Tibial nerve (tissue), 4 donors: ENCODE results near the gene PROB1. TPM values are rescaled to one million over a fixed set of nuclear protein-coding genes. Genes with fewer than 3 reads are reported as not detected.
A peak's percentile ranks its signal among the peaks of the same experiment; 100 is the strongest.

Experiments used
- DNase-seq, 2 donors: peaks; one replicate each; pipeline ENCODE4 v3.0.0-alpha.2; 2019; ENCODE audit warnings: low spot score in 2 of 2
- H3K27ac ChIP-seq, 4 donors: fragments of 200-600 bp; sonication (generic) in 3 of 4; one replicate each; pipeline ENCODE4 v1.5.1; 2017 to 2019; ENCODE audit warnings: mild to moderate bottlenecking in 1 of 4
- H3K27me3 ChIP-seq, 2 donors: fragments of 200-600 bp; sonication (generic) in 1 of 2; one replicate each; pipeline versions ENCODE4 v1.5.1 to v1.6.0; 2017 to 2019
- H3K36me3 ChIP-seq, 3 donors: fragments of 200-600 bp; sonication (generic); one replicate each; pipeline ENCODE4 v1.5.1; 2018 to 2019
- H3K4me1 ChIP-seq, 4 donors: fragments of 200-600 bp; sonication (generic) in 3 of 4; one replicate each; pipeline ENCODE4 v1.5.1; 2017 to 2019
- H3K4me3 ChIP-seq, 4 donors: fragments of 200-600 bp; sonication (generic) in 3 of 4; one replicate each; pipeline ENCODE4 v1.5.1; 2017 to 2019; ENCODE audit warnings: mild to moderate bottlenecking in 1 of 4, moderate library complexity in 1 of 4
- H3K9me3 ChIP-seq, 4 donors: fragments of 200-600 bp; sonication (generic) in 3 of 4; one replicate each; pipeline ENCODE4 v1.5.1; 2017 to 2019
- EP300 ChIP-seq, 2 donors: sonication (generic); formaldehyde crosslinking; IDR thresholded peaks; one replicate each; pipeline ENCODE4 v1.6.1; 2017; ENCODE audit warnings: antibody characterized with exemption in 2 of 2, mild to moderate bottlenecking in 1 of 2
- POLR2A ChIP-seq, 2 donors: fragments of 450-650 bp; IDR thresholded peaks; one replicate each; pipeline ENCODE4 v1.6.1; 2017; ENCODE audit warnings: antibody characterized with exemption in 2 of 2, mild to moderate bottlenecking in 2 of 2, moderate library complexity in 2 of 2
- WGBS, 2 donors: methylation state at CpG; one replicate each; pipeline ENCODE4 v1.1.5; 2018; 5-methylcytosine and 5-hydroxymethylcytosine counted together
- total RNA-seq, 4 donors: library from RNA; depleted of rRNA; stranded (reverse); fragments of >200 nt; gene quantifications; one replicate each; pipeline ENCODE4 v1.1.0, GENCODE V29; 2016
- TF ChIP-seq, protein P1 (sequence below), 5 experiments: fragments of 200-600 bp in 3 of 5; fragments of 450-650 bp in 2 of 5; sonication (generic) in 3 of 5; IDR thresholded peaks; one replicate each; pipeline ENCODE4 v1.5.1; 2016 to 2019; ENCODE audit warnings: antibody characterized with exemption in 5 of 5, mild to moderate bottlenecking in 3 of 5, moderate library complexity in 2 of 5

The PROB1 gene
- total RNA-seq, 4 donors from 2014 or later: 0.63 to 3.6 (median 1.3) TPM

DNA sequence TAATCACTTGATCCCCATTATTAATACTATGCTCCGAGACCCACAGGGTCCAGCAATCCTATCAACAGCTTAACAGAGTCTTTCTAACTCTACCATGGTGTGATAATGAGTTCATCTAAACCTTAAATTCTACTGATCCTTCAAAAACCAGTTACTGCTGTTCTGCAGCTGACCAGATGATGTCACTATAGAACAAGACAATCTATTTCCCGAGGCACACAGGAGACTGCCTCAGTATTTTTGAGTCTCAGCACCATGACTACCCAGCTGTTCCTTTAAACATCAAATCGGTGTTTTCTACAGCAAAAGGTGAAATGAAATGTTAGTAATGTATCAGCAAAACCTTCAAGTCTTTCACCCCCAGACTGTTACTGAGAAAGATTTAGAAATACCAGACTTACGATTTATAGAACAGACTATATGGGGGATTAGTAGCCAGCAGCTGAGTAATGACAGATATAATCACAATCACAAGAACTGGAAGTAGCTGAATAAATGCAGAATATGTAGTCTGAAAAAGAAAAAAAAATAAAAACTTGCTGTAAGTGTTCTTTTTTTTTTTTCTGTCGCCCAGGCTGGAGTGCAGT lies 27.5 kb upstream of the PROB1 start:
- DNase-seq: peak in 1 of 2 donors; percentile 89
- WGBS, 2 donors: 47% methylated on average over 5 of the region's 5 CpGs
- H3K27ac ChIP-seq: no peak overlapping the region
- TF ChIP-seq POLR2A (IDR thresholded peaks at IDR 0.05): no peak
- TF ChIP-seq, protein P1, sequence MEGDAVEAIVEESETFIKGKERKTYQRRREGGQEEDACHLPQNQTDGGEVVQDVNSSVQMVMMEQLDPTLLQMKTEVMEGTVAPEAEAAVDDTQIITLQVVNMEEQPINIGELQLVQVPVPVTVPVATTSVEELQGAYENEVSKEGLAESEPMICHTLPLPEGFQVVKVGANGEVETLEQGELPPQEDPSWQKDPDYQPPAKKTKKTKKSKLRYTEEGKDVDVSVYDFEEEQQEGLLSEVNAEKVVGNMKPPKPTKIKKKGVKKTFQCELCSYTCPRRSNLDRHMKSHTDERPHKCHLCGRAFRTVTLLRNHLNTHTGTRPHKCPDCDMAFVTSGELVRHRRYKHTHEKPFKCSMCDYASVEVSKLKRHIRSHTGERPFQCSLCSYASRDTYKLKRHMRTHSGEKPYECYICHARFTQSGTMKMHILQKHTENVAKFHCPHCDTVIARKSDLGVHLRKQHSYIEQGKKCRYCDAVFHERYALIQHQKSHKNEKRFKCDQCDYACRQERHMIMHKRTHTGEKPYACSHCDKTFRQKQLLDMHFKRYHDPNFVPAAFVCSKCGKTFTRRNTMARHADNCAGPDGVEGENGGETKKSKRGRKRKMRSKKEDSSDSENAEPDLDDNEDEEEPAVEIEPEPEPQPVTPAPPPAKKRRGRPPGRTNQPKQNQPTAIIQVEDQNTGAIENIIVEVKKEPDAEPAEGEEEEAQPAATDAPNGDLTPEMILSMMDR (IDR thresholded peaks at IDR 0.05): peak; percentile 61 to 83 (median 71)
- peaks cover 0 to 87% (median 0%) of the 10 kb centered on the region in 3 donors for H3K36me3 ChIP-seq
- H3K9me3 ChIP-seq: no peaks in the 10 kb centered on the region
- H3K4me1 ChIP-seq: peaks cover 0 to 14% (median 1%) of the 10 kb centered on the region in 4 donors
- H3K4me3 ChIP-seq: no peak overlapping the region
- H3K27me3 ChIP-seq: no peaks in the 10 kb centered on the region

DNA sequence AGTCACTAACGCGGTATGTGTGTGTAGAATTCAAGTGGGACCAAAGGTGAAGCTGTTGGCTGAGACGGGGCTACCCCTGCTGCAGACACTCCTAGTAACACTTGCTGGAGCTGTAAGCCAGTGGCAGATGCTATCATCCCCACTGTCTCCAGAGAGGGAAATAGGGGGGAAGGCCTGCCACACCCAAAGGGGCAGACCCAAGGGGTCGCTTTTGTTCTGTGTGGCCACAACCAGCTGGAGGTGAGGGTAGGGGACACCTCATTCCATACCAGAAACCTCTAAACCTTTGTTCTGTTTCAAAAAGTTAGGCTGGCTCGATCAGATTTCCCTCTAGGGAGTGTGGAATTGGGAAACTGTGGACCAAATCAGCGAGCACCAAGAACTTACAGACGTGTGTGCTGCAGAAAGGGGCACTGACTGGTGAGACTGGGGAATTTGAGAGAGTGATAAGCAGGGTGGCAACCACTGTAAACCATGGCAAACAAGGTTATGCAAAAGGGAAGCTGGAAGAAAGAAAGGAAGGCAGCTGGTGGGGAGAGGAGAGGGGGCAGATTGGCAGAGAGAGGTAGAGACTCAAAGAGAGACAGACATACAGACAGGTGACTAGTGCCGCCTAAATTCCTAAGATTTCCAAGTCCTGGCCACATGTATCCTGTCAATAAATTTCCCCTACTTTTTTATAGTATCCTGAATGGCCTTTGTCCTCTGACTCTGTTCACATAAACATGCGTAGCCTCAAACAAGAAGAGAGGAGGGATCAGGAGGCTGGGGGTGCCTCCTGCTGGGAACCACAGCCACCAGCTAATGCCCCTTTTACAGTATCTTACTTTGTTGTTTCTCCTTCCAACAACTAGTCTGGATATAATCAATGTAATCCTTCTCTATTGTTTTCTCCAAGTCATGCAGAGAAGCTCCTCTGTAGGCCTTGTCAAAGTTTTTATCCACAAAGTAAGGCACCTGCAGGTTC lies 24.6 kb upstream of the PROB1 start:
- no peaks in the 10 kb centered on the region for H3K9me3 ChIP-seq
- 78 to 81% methylated on average over 9 of the region's 9 CpGs for WGBS, 2 donors
- DNase-seq: no peak
- peak overlapping the region in 2 of 4 donors; percentile 33 to 46 for H3K27ac ChIP-seq
- no peak overlapping the region for H3K4me3 ChIP-seq
- no peaks in the 10 kb centered on the region for H3K27me3 ChIP-seq
- peaks cover 0 to 63% (median 0%) of the 10 kb centered on the region in 3 donors for H3K36me3 ChIP-seq
- TF ChIP-seq EP300 (IDR thresholded peaks at IDR 0.05) (no peak), POLR2A (IDR thresholded peaks at IDR 0.05) (no peak)
- TF ChIP-seq, protein P1 (IDR thresholded peaks at IDR 0.05): no peak
- peaks cover 0 to 38% (median 12%) of the 10 kb centered on the region in 4 donors for H3K4me1 ChIP-seq

DNA sequence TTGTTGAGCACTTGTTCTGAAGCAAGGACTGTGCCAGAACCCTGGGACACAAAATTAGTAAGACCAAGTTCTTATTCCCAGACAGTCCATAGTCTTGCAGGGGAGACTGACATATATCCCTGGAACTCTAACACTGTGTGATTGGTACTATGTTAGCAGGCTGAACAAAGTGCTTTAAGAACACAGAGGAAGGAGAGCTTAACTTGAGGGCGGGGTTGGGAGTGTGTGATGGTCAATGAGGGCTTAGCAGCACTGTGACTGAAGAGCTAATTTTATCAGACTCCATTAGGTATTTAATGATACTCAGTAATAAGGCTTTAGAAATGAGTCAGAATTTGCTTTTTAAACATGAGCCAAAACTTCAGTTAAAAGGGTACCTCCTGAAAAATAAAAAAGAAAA lies 23.9 kb upstream of the PROB1 start:
- H3K9me3 ChIP-seq: no peaks in the 10 kb centered on the region
- H3K27ac ChIP-seq: peak overlapping the region in 2 of 4 donors; percentile 33 to 46
- no peak for DNase-seq
- no peak overlapping the region for H3K4me3 ChIP-seq
- H3K36me3 ChIP-seq: peaks cover 0 to 56% (median 0%) of the 10 kb centered on the region in 3 donors
- H3K27me3 ChIP-seq: no peaks in the 10 kb centered on the region
- 89 to 90% methylated on average over 1 of the region's 1 CpG for WGBS, 2 donors
- peaks cover 0 to 44% (median 12%) of the 10 kb centered on the region in 4 donors for H3K4me1 ChIP-seq
- TF ChIP-seq POLR2A (IDR thresholded peaks at IDR 0.05): no peak
- TF ChIP-seq, protein P1 (IDR thresholded peaks at IDR 0.05): no peak
- no peak for TF ChIP-seq EP300 (IDR thresholded peaks at IDR 0.05)

DNA sequence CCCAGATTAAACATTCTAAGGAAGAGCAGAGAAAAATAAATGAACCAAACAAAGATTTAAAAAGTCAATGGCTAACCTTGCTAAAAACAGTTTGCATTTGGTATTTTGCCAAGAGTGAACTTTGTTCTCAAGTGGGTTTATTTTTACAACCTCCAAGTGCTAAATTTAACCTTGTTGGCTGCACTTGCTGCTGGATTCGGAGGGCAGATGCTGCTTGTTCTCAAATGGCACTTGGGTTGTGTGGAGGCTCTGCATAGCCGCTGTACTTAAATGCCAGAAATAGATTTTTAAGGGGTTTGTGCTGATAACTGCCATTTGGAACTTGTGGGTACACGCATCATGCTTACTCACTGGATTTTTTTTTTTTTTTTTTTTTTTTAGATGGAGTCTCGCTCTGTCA lies 22.3 kb upstream of the PROB1 start:
- no peak for DNase-seq

More for the DNA sequence above, 22.3 kb upstream of the PROB1 start:
- TF ChIP-seq, protein P1 (IDR thresholded peaks at IDR 0.05): no peak
- TF ChIP-seq EP300 (IDR thresholded peaks at IDR 0.05) (no peak), POLR2A (IDR thresholded peaks at IDR 0.05) (no peak)
- Histone ChIP-seq H3K27ac (peak overlapping the region in 2 of 4 donors; percentile 46 to 83), H3K4me1 (peaks cover 0 to 44% (median 12%) of the 10 kb centered on the region in 4 donors), H3K36me3 (peaks cover 0 to 61% (median 0%) of the 10 kb centered on the region in 3 donors), H3K4me3 (no peak overlapping the region), H3K27me3 (no peaks in the 10 kb centered on the region), H3K9me3 (no peaks in the 10 kb centered on the region)
- WGBS, 2 donors: 58 to 64% methylated on average over 4 of the region's 4 CpGs
